Measurements from ENCODE around the gene AFM. TPM values are rescaled to one million over a fixed set of nuclear protein-coding genes. Genes with fewer than 3 reads are reported as not detected.

Gene AFM
- total and polyA plus RNA-seq, 2 of the 13 experiments (the other 11 are each of a cell fraction or from before 2014, with no cell fraction given) = 0.13 to 1.8 TPM

GRCh38 chr4:73432169-73433000 lies 49.2 kb upstream of the AFM start (continued):
- no peak; the same call in 1 of the 2 replicates for TF ChIP-seq GMEB1 (CRISPR knock-in tag; IDR thresholded peaks at IDR 0.05; ENCODE audit: borderline replicate concordance)
- no peak for TF ChIP-seq ZFYVE20 (CRISPR knock-in tag; IDR thresholded peaks at IDR 0.05; ENCODE audit: borderline replicate concordance, low read depth)
- TF ChIP-seq CREB1 (IDR thresholded peaks at IDR 0.05) = no peak
- peak; percentile 59; the same call in 1 of the 2 replicates for TF ChIP-seq CREB1 (CRISPR knock-in tag; IDR thresholded peaks at IDR 0.05)
- no peak for TF ChIP-seq ZBTB38 (CRISPR knock-in tag; IDR thresholded peaks at IDR 0.05)
- peak; percentile 26; the same call in 1 of the 2 replicates for TF ChIP-seq NKX3-1 (CRISPR knock-in tag; IDR thresholded peaks at IDR 0.05)
- TF ChIP-seq ZNF496 (CRISPR knock-in tag; IDR thresholded peaks at IDR 0.05; ENCODE audit: insufficient replicate concordance) = no peak
- TF ChIP-seq TBX3 (IDR thresholded peaks at IDR 0.05; ENCODE audit: borderline replicate concordance) = peak; percentile 84
- TF ChIP-seq ZHX1 (CRISPR knock-in tag; IDR thresholded peaks at IDR 0.05; ENCODE audit: low read depth) = no peak
- no peak for TF ChIP-seq FIP1L1 (IDR thresholded peaks at IDR 0.05; ENCODE audit: borderline replicate concordance, insufficient read depth, low read depth, low read length)
- TF ChIP-seq ZKSCAN5 (CRISPR knock-in tag; IDR thresholded peaks at IDR 0.05) = no peak
- no peak for TF ChIP-seq ZBTB42 (CRISPR knock-in tag; IDR thresholded peaks at IDR 0.05)
- no peak for TF ChIP-seq LRRFIP1 (CRISPR knock-in tag; conservative IDR thresholded peaks at IDR 0.05)
- peak; percentile 32; the same call in 1 of the 2 replicates for TF ChIP-seq POLR2AphosphoS5 (IDR thresholded peaks at IDR 0.05; ENCODE audit: low read depth, low read length)
- no peak for TF ChIP-seq MTA3 (CRISPR knock-in tag; IDR thresholded peaks at IDR 0.05)
- peak; percentile 93 for TF ChIP-seq CREM (IDR thresholded peaks at IDR 0.05)
- no peak for TF ChIP-seq CREM (CRISPR knock-in tag; IDR thresholded peaks at IDR 0.05)
- TF ChIP-seq SATB2 (CRISPR knock-in tag; IDR thresholded peaks at IDR 0.05) = peak; percentile 75
- peak; percentile 71 for TF ChIP-seq SAP130 (CRISPR knock-in tag; IDR thresholded peaks at IDR 0.05; ENCODE audit: low read depth)
- peak; percentile 51; the same call in 1 of the 2 replicates for TF ChIP-seq HMG20B (CRISPR knock-in tag; conservative IDR thresholded peaks at IDR 0.05)
- TF ChIP-seq REXO4 (CRISPR knock-in tag; IDR thresholded peaks at IDR 0.05; ENCODE audit: borderline replicate concordance) = no peak
- peak; percentile 93 for TF ChIP-seq CEBPG (CRISPR knock-in tag; IDR thresholded peaks at IDR 0.05)
- TF ChIP-seq ZNF24 (IDR thresholded peaks at IDR 0.05) = no peak
